ENCODE results near the gene KISS1R.

Gene KISS1R

DNA sequence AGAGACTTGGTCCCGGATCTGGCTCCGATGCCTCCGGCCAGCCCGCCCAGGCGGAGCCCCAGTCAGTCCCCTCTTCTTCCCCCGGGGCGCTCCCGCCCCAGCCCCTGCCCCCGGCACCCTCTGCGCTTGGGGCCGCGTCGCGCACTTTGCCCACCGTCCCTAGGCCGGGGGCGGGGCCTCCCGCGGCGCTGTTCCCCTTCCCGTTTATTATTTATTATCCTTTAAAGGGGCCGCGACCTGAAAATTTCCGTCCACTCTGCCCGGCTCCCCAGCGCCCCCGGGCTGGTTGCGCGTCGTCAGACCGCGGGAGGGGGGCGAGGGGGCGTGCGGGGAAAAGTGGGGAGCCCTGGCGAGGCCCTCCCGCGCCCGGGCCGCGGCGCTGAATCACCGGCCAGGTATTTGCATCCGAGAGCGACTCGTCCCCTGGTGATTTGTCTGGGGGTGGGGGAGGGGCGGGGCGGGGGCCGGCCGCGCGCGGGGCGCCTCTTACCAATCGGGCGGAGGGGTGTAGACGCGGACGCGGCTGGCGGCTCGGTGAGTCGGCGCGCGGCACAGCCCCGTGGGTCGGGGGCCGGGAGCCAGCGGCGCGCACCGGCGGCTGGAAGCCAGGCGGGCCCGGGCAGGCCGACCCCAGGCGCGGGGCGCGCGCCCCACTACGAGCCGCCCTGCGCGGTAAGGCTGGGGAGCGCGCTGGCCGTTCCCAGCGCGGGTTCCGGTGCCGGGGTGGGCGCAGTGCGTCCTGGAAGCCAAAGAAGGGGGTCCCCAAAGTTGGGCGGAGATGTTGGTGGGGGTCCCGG lies 8.6 kb downstream of the KISS1R start, which contains the start of gene ARID3A:
Gene ARID3A, plus strand, starts transcription at position 510 of the 797 bp plus-strand sequence. CDS start 3,494 bp downstream, outside the sequence.
- H3K4me3 ChIP-seq (ENCODE audit: control insufficient read depth, low read depth, low read length), result peak within 1 kb of the TSS; percentile 78
- TF ChIP-seq, protein P1, sequence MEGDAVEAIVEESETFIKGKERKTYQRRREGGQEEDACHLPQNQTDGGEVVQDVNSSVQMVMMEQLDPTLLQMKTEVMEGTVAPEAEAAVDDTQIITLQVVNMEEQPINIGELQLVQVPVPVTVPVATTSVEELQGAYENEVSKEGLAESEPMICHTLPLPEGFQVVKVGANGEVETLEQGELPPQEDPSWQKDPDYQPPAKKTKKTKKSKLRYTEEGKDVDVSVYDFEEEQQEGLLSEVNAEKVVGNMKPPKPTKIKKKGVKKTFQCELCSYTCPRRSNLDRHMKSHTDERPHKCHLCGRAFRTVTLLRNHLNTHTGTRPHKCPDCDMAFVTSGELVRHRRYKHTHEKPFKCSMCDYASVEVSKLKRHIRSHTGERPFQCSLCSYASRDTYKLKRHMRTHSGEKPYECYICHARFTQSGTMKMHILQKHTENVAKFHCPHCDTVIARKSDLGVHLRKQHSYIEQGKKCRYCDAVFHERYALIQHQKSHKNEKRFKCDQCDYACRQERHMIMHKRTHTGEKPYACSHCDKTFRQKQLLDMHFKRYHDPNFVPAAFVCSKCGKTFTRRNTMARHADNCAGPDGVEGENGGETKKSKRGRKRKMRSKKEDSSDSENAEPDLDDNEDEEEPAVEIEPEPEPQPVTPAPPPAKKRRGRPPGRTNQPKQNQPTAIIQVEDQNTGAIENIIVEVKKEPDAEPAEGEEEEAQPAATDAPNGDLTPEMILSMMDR (conservative IDR thresholded peaks at IDR 0.05; ENCODE audit: control insufficient read depth, insufficient read depth, low read depth, low read length), result no peak
- DNase-seq (ENCODE audit: low read depth), result peak; percentile 76

DNA sequence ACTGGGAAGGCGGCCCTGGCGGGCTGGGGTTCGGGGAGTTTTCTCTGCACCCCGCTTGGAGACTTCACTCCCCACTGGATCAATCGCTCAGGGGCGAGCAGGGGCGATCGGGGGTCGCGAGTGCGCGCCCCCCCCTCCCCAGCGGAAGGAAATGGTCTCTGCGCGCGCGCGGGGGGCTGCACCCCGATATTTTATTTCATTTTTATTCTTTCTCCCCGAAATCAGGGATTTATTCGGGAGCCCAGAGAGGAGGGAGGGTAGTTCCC lies 9.1 kb downstream of the KISS1R start:
- no peak for DNase-seq (ENCODE audit: low read depth)
- H3K4me3 ChIP-seq (ENCODE audit: control insufficient read depth, low read depth, low read length), result peak overlapping the region; percentile 78
- TF ChIP-seq, protein P1 (conservative IDR thresholded peaks at IDR 0.05; ENCODE audit: control insufficient read depth, insufficient read depth, low read depth, low read length), result no peak

DNA sequence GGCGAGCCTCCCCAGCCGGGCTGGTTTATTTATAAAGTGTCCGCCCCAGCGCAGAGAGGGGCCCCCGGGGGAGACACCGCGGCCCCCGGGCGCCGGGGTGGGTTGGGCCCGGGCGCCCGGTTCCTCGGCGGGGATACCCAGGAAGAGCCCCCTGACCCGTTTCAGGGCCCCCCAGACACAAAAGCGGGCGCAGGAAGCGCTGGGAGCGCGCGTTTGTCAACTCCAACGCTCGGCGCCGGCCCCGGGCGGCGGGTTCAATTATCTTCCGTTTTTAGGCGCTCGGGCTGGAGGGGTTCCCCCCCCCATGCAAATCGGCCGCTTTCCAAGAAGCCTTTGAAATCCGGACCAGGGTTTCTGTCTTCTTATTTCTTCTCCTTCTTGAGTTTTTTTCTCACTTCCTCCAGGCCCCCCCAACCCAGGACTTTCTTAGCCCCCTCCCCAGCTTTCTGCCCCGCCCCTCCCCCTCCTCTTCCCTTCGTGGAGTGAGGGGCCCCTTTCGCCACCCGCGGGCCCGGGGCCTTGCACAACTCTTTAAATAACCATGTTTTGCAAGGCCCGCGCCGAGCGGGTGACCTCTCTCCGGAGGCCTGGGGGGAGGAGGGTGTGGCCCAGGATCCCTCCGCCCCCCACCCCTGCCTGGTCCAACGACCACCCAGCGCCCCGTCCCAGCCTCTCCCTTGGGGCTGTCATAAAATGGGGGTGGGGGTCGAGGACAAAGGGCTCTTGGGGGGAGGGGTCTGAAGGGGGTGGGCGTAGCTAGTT lies 9.6 kb downstream of the KISS1R start:
- peak overlapping the region; percentile 78 for H3K4me3 ChIP-seq (ENCODE audit: control insufficient read depth, low read depth, low read length)
- DNase-seq (ENCODE audit: low read depth), result peak; percentile 45
- TF ChIP-seq, protein P1 (conservative IDR thresholded peaks at IDR 0.05; ENCODE audit: control insufficient read depth, insufficient read depth, low read depth, low read length), result no peak

DNA sequence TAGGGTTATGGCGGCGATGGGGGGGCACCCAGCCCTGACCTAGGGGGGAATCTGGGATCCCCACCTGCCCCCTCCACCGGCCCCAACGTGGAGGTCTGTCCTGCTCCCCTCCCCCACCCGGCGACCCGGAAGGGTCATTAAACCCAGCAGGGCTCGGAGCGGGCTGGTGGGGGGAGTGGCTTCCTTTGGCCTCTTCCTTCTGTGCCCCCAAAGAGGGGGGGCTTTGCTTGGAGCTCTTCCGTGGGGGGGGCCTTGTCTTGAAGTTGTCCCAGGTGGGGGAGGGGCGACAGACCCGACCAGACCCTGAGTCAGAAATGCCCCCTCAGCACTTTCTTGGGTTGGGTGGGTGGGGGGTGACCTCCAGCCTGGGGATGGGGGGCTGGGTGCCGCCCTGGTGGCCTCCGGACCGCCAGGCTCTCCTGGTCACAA lies 10.2 kb downstream of the KISS1R start:
- peak overlapping the region; percentile 78 for H3K4me3 ChIP-seq (ENCODE audit: control insufficient read depth, low read depth, low read length)
- TF ChIP-seq, protein P1 (conservative IDR thresholded peaks at IDR 0.05; ENCODE audit: control insufficient read depth, insufficient read depth, low read depth, low read length), result no peak
- DNase-seq (ENCODE audit: low read depth), result no peak

DNA sequence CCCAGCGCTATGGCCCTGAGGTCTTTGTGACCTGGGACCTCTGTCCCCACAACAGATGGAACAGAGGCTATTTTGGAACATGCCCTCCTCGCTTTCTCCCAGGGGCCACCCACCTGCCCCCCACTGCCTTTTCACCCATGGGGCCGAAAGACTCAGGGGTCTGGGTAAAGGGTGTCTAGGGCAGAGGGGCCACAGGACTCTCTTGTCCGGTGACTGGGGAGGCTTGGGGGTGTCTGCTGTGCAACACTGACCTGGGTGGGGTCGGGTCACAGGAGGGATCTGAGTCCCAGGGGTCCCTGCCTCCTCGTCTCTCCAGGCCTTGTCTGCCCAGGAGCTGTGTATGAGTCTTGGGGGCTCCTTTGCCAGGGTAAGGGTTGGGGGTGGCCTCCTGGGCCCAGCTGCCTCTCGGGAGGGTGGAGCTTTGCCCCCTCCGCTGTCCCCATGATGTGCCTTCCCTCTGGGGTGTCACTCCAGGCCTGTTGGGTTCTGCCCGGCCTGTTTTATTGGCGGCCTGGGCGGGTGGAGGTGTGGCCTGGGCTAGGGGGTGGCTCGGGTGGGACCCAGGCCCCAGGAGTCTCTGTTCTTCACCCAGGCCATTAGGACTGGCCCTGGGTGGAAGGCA lies 10.8 kb downstream of the KISS1R start:
- TF ChIP-seq, protein P1 (conservative IDR thresholded peaks at IDR 0.05; ENCODE audit: control insufficient read depth, insufficient read depth, low read depth, low read length), result no peak

DNA sequence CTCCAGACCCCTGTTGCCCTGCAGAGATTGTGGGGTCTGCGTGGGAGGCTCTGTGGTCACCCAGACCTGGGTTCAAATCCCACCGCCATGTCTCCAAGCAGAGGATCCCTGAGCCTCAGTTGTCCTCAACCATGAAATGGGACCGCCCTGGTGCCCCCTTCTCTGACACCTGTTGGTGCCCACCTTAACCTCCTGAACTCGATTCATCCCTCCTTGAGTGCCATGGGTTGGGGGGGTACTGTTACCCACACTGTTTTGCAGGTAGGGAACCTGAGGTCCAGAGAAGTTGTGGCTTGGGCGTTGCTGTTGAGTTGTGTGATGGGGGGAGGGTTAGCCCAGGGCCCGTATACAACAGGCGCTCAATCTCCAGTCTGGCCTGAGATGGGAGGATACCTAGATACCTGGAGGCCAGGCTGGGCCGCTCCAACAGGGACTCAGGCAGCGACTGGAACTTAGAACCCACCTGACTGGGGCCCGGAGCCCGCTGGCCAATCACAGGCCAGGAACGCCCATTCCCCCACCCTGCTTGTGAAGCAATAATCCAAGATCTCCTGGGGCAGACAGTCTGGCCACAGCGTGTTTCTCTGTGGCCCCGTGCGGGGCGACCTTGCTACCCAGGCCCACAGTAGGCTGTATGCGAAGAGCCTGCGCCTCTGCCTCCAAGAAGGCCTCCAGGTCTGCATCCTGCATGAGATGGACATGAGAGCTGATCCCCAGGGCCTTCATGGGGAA lies 11.5 kb downstream of the KISS1R start:
- no peak overlapping the region for H3K4me3 ChIP-seq (ENCODE audit: control insufficient read depth, low read depth, low read length)
- TF ChIP-seq, protein P1 (conservative IDR thresholded peaks at IDR 0.05; ENCODE audit: control insufficient read depth, insufficient read depth, low read depth, low read length), result no peak
- no peak for DNase-seq (ENCODE audit: low read depth)

More for the DNA sequence above, 10.8 kb downstream of the KISS1R start:
- peak overlapping the region; percentile 78 for H3K4me3 ChIP-seq (ENCODE audit: control insufficient read depth, low read depth, low read length)
- DNase-seq (ENCODE audit: low read depth), result no peak
